Neural cell (in vitro differentiated cells): ENCODE data around the gene ADSS1.

ENCODE experiments used
- CTCF ChIP-seq: fragments of 450-650 bp; IDR thresholded peaks from 2 replicates; pipeline ENCODE4 v1.5.1; 2014; ENCODE audit warnings: antibody characterized with exemption, mild to moderate bottlenecking, moderate library complexity; ENCODE audit not compliant: poor library complexity, severe bottlenecking
- EZH2 ChIP-seq: fragments of 200-600, 300-800 bp; shearing (Covaris generic), sonication (generic); IDR thresholded peaks from 2 replicates; pipeline ENCODE4 v1.6.1; 2014; ENCODE audit warnings: antibody characterized with exemption, low read length, borderline replicate concordance, mild to moderate bottlenecking; ENCODE audit not compliant: insufficient read depth, poor library complexity, severe bottlenecking
- RAD21 ChIP-seq: fragments of 450-650 bp; conservative IDR thresholded peaks from 2 replicates; pipeline ENCODE4 v1.6.1; 2014; ENCODE audit warnings: antibody characterized with exemption, mild to moderate bottlenecking, moderate library complexity
- REST ChIP-seq: IDR thresholded peaks from 2 replicates; pipeline ENCODE4 v1.6.1; 2012; ENCODE audit warnings: borderline replicate concordance
- SMC3 ChIP-seq: fragments of 450-650 bp; conservative IDR thresholded peaks from 2 replicates; pipeline ENCODE4 v1.6.1; 2014; ENCODE audit warnings: antibody characterized with exemption, mild to moderate bottlenecking, moderate library complexity; ENCODE audit not compliant: poor library complexity
- TAF1 ChIP-seq: IDR thresholded peaks from 2 replicates; pipeline ENCODE4 v1.6.1; 2012; ENCODE audit warnings: low read depth

GRCh38 chr14:104675447-104675846 is 48.6 kb upstream of the ADSS1 start:
- TF ChIP-seq CTCF (no peak), EZH2 (no peak), REST (no peak), TAF1 (no peak), RAD21 (no peak), SMC3 (no peak)
